ENCODE measurements around the gene CNTNAP2.

GRCh38 chr7:147079083-147079482 is 962.5 kb downstream of the CNTNAP2 start:
- TF ChIP-seq CTCF (conservative IDR thresholded peaks at IDR 0.05) (peak; percentile 31), ZFX (IDR thresholded peaks at IDR 0.05) (no peak)

Measured in C4-2B (cell line).